Lung microvascular endothelial cell (primary cell): ENCODE results near the gene BABAM2. TPM values are rescaled to one million over a fixed set of nuclear protein-coding genes. Genes with fewer than 3 reads are reported as not detected.
A peak's percentile ranks its signal among the peaks of the same experiment; 100 is the strongest.
"Not testable (repeated sequence)": the region's sequence is repeated elsewhere in the genome, so short reads cannot be mapped to it uniquely, and the experiment has no call there.

ENCODE experiments used
- DNase-seq, 2 donors: peaks; one replicate each; pipeline versions ENCODE4 v3.0.0 to v3.0.0-alpha.2; 2010; ENCODE audit warnings: low read depth in 2 of 2
- total RNA-seq: library from RNA; depleted of rRNA; stranded (reverse); fragments of >200 nt; gene quantifications from 2 replicates; pipeline ENCODE4 v1.2.1, GENCODE V29; 2014

BABAM2 gene
- total RNA-seq, 1 donor from 2014 or later = 14.7 TPM

- no peak for DNase-seq
Observed at GRCh38 chr2:28325567-28326468, 435.3 kb downstream of the BABAM2 start.

GRCh38 chr2:28326469-28326805, 435.9 kb downstream of the BABAM2 start:
- no peak for DNase-seq

GRCh38 chr2:28326881-28327505, 436.5 kb downstream of the BABAM2 start:
- no peak for DNase-seq

GRCh38 chr2:28327581-28327955, 437.0 kb downstream of the BABAM2 start:
- DNase-seq = no peak

GRCh38 chr2:28327956-28328922, 437.7 kb downstream of the BABAM2 start:
- DNase-seq = no peak

- DNase-seq = no peak
Observed at GRCh38 chr2:28329184-28329583, 438.7 kb downstream of the BABAM2 start.

GRCh38 chr2:28330722-28331121, 440.2 kb downstream of the BABAM2 start:
- not testable (repeated sequence) for DNase-seq

- not testable (repeated sequence) for DNase-seq
Observed at GRCh38 chr2:28331797-28332196, 441.3 kb downstream of the BABAM2 start.

- no peak for DNase-seq
Observed at GRCh38 chr2:28332696-28333095, 442.2 kb downstream of the BABAM2 start.

GRCh38 chr2:28333606-28334526, 443.3 kb downstream of the BABAM2 start:
- DNase-seq = no peak

GRCh38 chr2:28334527-28334894, 444.0 kb downstream of the BABAM2 start:
- no peak for DNase-seq

GRCh38 chr2:28335265-28335664, 444.7 kb downstream of the BABAM2 start:
- DNase-seq = not testable (repeated sequence)

GRCh38 chr2:28335666-28336065, 445.1 kb downstream of the BABAM2 start:
- DNase-seq = no peak

- no peak for DNase-seq
Observed at GRCh38 chr2:28336264-28336980, 445.9 kb downstream of the BABAM2 start.

- no peak for DNase-seq
Observed at GRCh38 chr2:28336982-28337627, 446.6 kb downstream of the BABAM2 start.

GRCh38 chr2:28338046-28338817, 447.7 kb downstream of the BABAM2 start:
- DNase-seq = peak; percentile 58 to 77

GRCh38 chr2:28338831-28339321, 448.3 kb downstream of the BABAM2 start:
- DNase-seq = no peak

- no peak for DNase-seq
Observed at GRCh38 chr2:28339516-28340175, 449.1 kb downstream of the BABAM2 start.
